H9 (cell line): ENCODE measurements around the gene CCK. TPM values are rescaled to one million over a fixed set of nuclear protein-coding genes. Genes with fewer than 3 reads are reported as not detected.

Experiments used
- DNase-seq: peaks from one replicate; pipeline ENCODE4 v3.0.0-alpha.2; 2017
- H2AFZ ChIP-seq: one replicate; pipeline ENCODE4 v1.6.1; 2013; ENCODE audit warnings: mild to moderate bottlenecking, low read length, control low read depth, moderate library complexity
- H2AK5ac ChIP-seq: 2 replicates; pipeline ENCODE4 v1.6.1; 2013; ENCODE audit warnings: low read length, control low read depth, mixed read lengths; ENCODE audit not compliant: insufficient read length
- H2BK120ac ChIP-seq: one replicate; pipeline ENCODE4 v1.6.1; 2013; ENCODE audit warnings: low read depth, mild to moderate bottlenecking, low read length, control low read depth, inconsistent platforms; ENCODE audit not compliant: poor library complexity, severe bottlenecking
- H2BK12ac ChIP-seq: 2 replicates; pipeline ENCODE4 v1.6.1; 2013; ENCODE audit warnings: low read length, control low read depth, mixed read lengths, low read depth; ENCODE audit not compliant: insufficient read length
- H2BK15ac ChIP-seq: 2 replicates; pipeline ENCODE4 v1.6.1; 2013; ENCODE audit warnings: low read depth, low read length, control low read depth
- H2BK20ac ChIP-seq: one replicate; pipeline ENCODE4 v1.6.1; 2013; ENCODE audit warnings: low read depth, mild to moderate bottlenecking, low read length, control low read depth, inconsistent platforms; ENCODE audit not compliant: poor library complexity, severe bottlenecking
- H2BK5ac ChIP-seq: 2 replicates; pipeline ENCODE4 v1.6.1; 2013; ENCODE audit warnings: low read length, control low read depth, mixed read lengths; ENCODE audit not compliant: insufficient read length
- H3K14ac ChIP-seq: 2 replicates; pipeline ENCODE4 v1.6.1; 2013; ENCODE audit warnings: low read length, control low read depth; ENCODE audit not compliant: insufficient read depth
- H3K18ac ChIP-seq: 2 replicates; pipeline ENCODE4 v1.6.1; 2013; ENCODE audit warnings: low read depth, mild to moderate bottlenecking, mixed read lengths, low read length, control low read depth; ENCODE audit not compliant: insufficient read length
- H3K23ac ChIP-seq: 2 replicates; pipeline ENCODE4 v1.6.1; 2013; ENCODE audit warnings: low read length, control low read depth, mixed read lengths, low read depth; ENCODE audit not compliant: insufficient read length
- H3K23me2 ChIP-seq: 2 replicates; pipeline ENCODE4 v1.6.1; 2013; ENCODE audit warnings: low read depth, mild to moderate bottlenecking, mixed read lengths, low read length, control low read depth; ENCODE audit not compliant: insufficient read length, poor library complexity, severe bottlenecking
- H3K27ac ChIP-seq: 2 replicates; pipeline ENCODE4 v1.5.1; 2013; ENCODE audit warnings: low read length, control low read depth, mixed read lengths, low read depth; ENCODE audit not compliant: insufficient read length
- H3K27me3 ChIP-seq: 2 replicates; pipeline ENCODE4 v1.6.1; 2013; ENCODE audit warnings: low read length, control low read depth, inconsistent platforms; ENCODE audit not compliant: insufficient read depth
- H3K4ac ChIP-seq: 2 replicates; pipeline ENCODE4 v1.6.1; 2013; ENCODE audit warnings: low read depth, mild to moderate bottlenecking, control low read depth, inconsistent platforms, low read length, moderate library complexity
- H3K4me1 ChIP-seq: 2 replicates; pipeline ENCODE4 v1.6.1; 2013; ENCODE audit warnings: low read length, control low read depth, inconsistent platforms; ENCODE audit not compliant: insufficient read depth
- H3K4me2 ChIP-seq: 2 replicates; pipeline ENCODE4 v1.6.1; 2013; ENCODE audit warnings: low read length, control low read depth, mixed read lengths; ENCODE audit not compliant: insufficient read length, insufficient read depth
- H3K56ac ChIP-seq: 2 replicates; pipeline ENCODE4 v1.6.1; 2013; ENCODE audit warnings: low read depth, mild to moderate bottlenecking, mixed read lengths, low read length, control low read depth; ENCODE audit not compliant: insufficient read length
- H3K79me1 ChIP-seq: 2 replicates; pipeline ENCODE4 v1.6.1; 2013; ENCODE audit warnings: low read depth, mild to moderate bottlenecking, moderate library complexity, low read length, control low read depth, inconsistent platforms; ENCODE audit not compliant: insufficient read depth, poor library complexity, severe bottlenecking
- H3K79me2 ChIP-seq: 2 replicates; pipeline ENCODE4 v1.6.1; 2013; ENCODE audit warnings: low read length, control low read depth, inconsistent platforms; ENCODE audit not compliant: insufficient read depth
- H3K9ac ChIP-seq: 2 replicates; pipeline ENCODE4 v1.6.1; 2013; ENCODE audit warnings: low read length, control low read depth, mixed read lengths; ENCODE audit not compliant: insufficient read length; ENCODE audit errors: extremely low read depth
- H3K9me3 ChIP-seq: one replicate; pipeline ENCODE4 v1.6.1; 2013; ENCODE audit warnings: low read depth, low read length, inconsistent platforms; ENCODE audit not compliant: control insufficient read depth
- H3T11ph ChIP-seq: one replicate; pipeline ENCODE4 v1.6.1; 2013; ENCODE audit warnings: mild to moderate bottlenecking, low read length, control low read depth, inconsistent platforms
- H4K20me1 ChIP-seq: one replicate; pipeline ENCODE4 v1.6.1; 2013; ENCODE audit not compliant: control insufficient read depth, insufficient read length, insufficient read depth
- H4K5ac ChIP-seq: 2 replicates; pipeline ENCODE4 v1.6.1; 2013; ENCODE audit warnings: low read depth, mild to moderate bottlenecking, mixed read lengths, low read length, control low read depth; ENCODE audit not compliant: insufficient read length
- H4K8ac ChIP-seq: replicated peaks from 2 replicates; pipeline ENCODE4 v1.6.1; 2013; ENCODE audit warnings: low read length, control low read depth, mixed read lengths, low read depth; ENCODE audit not compliant: insufficient read length
- H4K91ac ChIP-seq: 2 replicates; pipeline ENCODE4 v1.6.1; 2013; ENCODE audit warnings: low read depth, mild to moderate bottlenecking, moderate library complexity, mixed read lengths, low read length, control low read depth; ENCODE audit not compliant: insufficient read length
- H3K27ac Mint-ChIP-seq, 3 experiments: 2 replicates in 2 of 3; 3 replicates in 1 of 3; pipeline ENCODE4 v1.8.0; 2020 to 2021; ENCODE audit warnings: mixed read lengths in 3 of 3, mild to moderate bottlenecking in 1 of 3, moderate library complexity in 1 of 3
- H3K27me3 Mint-ChIP-seq: 2 replicates; pipeline ENCODE4 v1.8.0; 2021; ENCODE audit warnings: low read depth, mild to moderate bottlenecking, moderate library complexity, mixed read lengths
- H3K36me3 Mint-ChIP-seq, 3 experiments: 2 replicates in 2 of 3; 3 replicates in 1 of 3; pipeline ENCODE4 v1.8.0; 2020 to 2021; ENCODE audit warnings: low read depth in 3 of 3, mixed read lengths in 3 of 3; ENCODE audit not compliant: insufficient read depth in 1 of 3
- H3K4me1 Mint-ChIP-seq, 2 experiments: 2 replicates each; pipeline ENCODE4 v1.8.0; 2020; ENCODE audit warnings: mixed read lengths in 2 of 2
- H3K4me3 Mint-ChIP-seq, 2 experiments: 2 replicates in 1 of 2; 3 replicates in 1 of 2; pipeline ENCODE4 v1.8.0; 2020 to 2021; ENCODE audit warnings: mild to moderate bottlenecking in 2 of 2, mixed read lengths in 2 of 2, moderate library complexity in 1 of 2
- H3K9me3 Mint-ChIP-seq, 2 experiments: 2 replicates in 1 of 2; 3 replicates in 1 of 2; pipeline ENCODE4 v1.8.0; 2020; ENCODE audit warnings: mild to moderate bottlenecking in 2 of 2, mixed read lengths in 2 of 2, moderate library complexity in 1 of 2
- CTCF ChIP-seq: fragments of 200-600 bp; sonication (generic); conservative IDR thresholded peaks from 3 replicates; pipeline ENCODE4 v1.8.0; 2021; ENCODE audit warnings: antibody characterized with exemption, mild to moderate bottlenecking
- WGBS: extraction: QIAGEN DNeasy Blood & Tissue Kit; methylation state at CpG from one replicate; pipeline ENCODE4 v1.1.7; 2013; ENCODE audit warnings: missing lambda C conversion rate, low lambda C conversion rate, mixed read lengths; ENCODE audit not compliant: insufficient read length; ENCODE audit errors: extremely low coverage; 5-methylcytosine and 5-hydroxymethylcytosine counted together
- total RNA-seq: library from RNA; stranded (reverse); gene quantifications from 2 replicates; pipeline ENCODE4 v1.2.1, GENCODE V29; 2021

CCK gene
- total RNA-seq, 1 experiment from 2014 or later = 0.37 TPM

- H3K9me3 Mint-ChIP-seq = peaks cover 4 to 5% of the 10 kb centered on the region in 2 experiments; a peak in 3 of 5 replicates
- Histone ChIP-seq H3K18ac (no peak overlapping the region), H4K20me1 (no peaks in the 10 kb centered on the region), H3K9ac (no peak overlapping the region), H2BK5ac (no peak overlapping the region), H2BK12ac (no peak overlapping the region), H2AFZ (no peak overlapping the region), H2AK5ac (no peak overlapping the region), H3K27ac (no peak overlapping the region), H4K8ac (no peak overlapping the region), H3K9me3 (no peaks in the 10 kb centered on the region), H3K56ac (no peak overlapping the region), H3K4me1 (no peaks in the 10 kb centered on the region), H2BK120ac (no peak overlapping the region), H4K5ac (no peak overlapping the region), H3K79me1 (no peaks in the 10 kb centered on the region), H3K14ac (no peak overlapping the region), H2BK15ac (no peak overlapping the region), H3K23ac (no peak overlapping the region), H3T11ph (no peak overlapping the region), H3K4ac (no peak overlapping the region), H3K27me3 (peaks cover 14% of the 10 kb centered on the region; the same call in 1 of the 2 replicates), H3K23me2 (peaks cover 6% of the 10 kb centered on the region), H3K79me2 (no peaks in the 10 kb centered on the region), H2BK20ac (no peak overlapping the region), H3K4me2 (no peak overlapping the region), H4K91ac (no peak overlapping the region)
- H3K27me3 Mint-ChIP-seq = peaks cover 77% of the 10 kb centered on the region
- no peak for TF ChIP-seq CTCF
- no CpG with 5 or more reads among the region's 2 CpGs for WGBS
- peaks cover 0 to 5% (median 0%) of the 10 kb centered on the region in 3 experiments; a peak in 1 of 7 replicates for H3K36me3 Mint-ChIP-seq
- DNase-seq = no peak
- peaks cover 12 to 17% of the 10 kb centered on the region in 2 experiments for H3K4me1 Mint-ChIP-seq
- H3K27ac Mint-ChIP-seq = no peak overlapping the region
- no peak overlapping the region for H3K4me3 Mint-ChIP-seq
Measured at GRCh38 chr3:42262525-42262924, 3.5 kb downstream of the CCK start.
